Activated CD8-positive, alpha-beta T cell treated with anti-CD3 and anti-CD28 coated beads, Interleukin-2, amount 10 ng/mL, durations not matched to agents 7 days and 5 days (primary cell): ENCODE results near the gene ANKRD13D. TPM values are rescaled to one million over a fixed set of nuclear protein-coding genes. Genes with fewer than 3 reads are reported as not detected.

Source experiments
- ATAC-seq: fragments of 150-1000 bp; cut with Tn5 transposase; one replicate; pipeline ENCODE4 v1.10.0; 2021; ENCODE audit warnings: moderate library complexity
- CTCF ChIA-PET: fragments of 350-600 bp; sonication (Branson Sonifier 250); formaldehyde crosslinking; loops from one replicate; lab custom pipeline; 2021; ENCODE audit warnings: antibody characterized with exemption; lab: Charles Lee
- POLR2A ChIA-PET: fragments of 350-600 bp; sonication (Branson Sonifier 250); formaldehyde crosslinking; loops from one replicate; lab custom pipeline; 2021; ENCODE audit warnings: antibody characterized with exemption; lab: Charles Lee
- DNase-seq: peaks from one replicate; pipeline ENCODE4 v3.0.0-alpha.2; 2020
- H3K27ac Mint-ChIP-seq: one replicate; pipeline ENCODE4 v1.8.0; 2021; ENCODE audit warnings: mild to moderate bottlenecking, mixed read lengths
- H3K27me3 Mint-ChIP-seq: one replicate; pipeline ENCODE4 v1.8.0; 2021; ENCODE audit warnings: low read depth, mixed read lengths
- H3K36me3 Mint-ChIP-seq: one replicate; pipeline ENCODE4 v1.8.0; 2021; ENCODE audit warnings: low read depth, mixed read lengths
- H3K4me1 Mint-ChIP-seq: one replicate; pipeline ENCODE4 v1.8.0; 2021; ENCODE audit warnings: low read depth, mixed read lengths
- H3K4me3 Mint-ChIP-seq: one replicate; pipeline ENCODE4 v1.8.0; 2021; ENCODE audit warnings: mild to moderate bottlenecking, mixed read lengths
- H3K9me3 Mint-ChIP-seq: one replicate; pipeline ENCODE4 v1.8.0; 2022; ENCODE audit warnings: mixed read lengths; ENCODE audit not compliant: insufficient read depth
- total RNA-seq, 2 experiments: library from RNA; stranded (reverse); gene quantifications; one replicate each; pipeline ENCODE4 v1.2.3, GENCODE V29; 2021

ANKRD13D gene
- total RNA-seq, 2 experiments from 2014 or later: 179 to 189 TPM

GRCh38 chr11:67262731-67263675 is 26.1 kb upstream of the ANKRD13D start:
- Mint-ChIP-seq H3K36me3 (peaks cover 13% of the 10 kb centered on the region), H3K9me3 (no peaks in the 10 kb centered on the region), H3K4me1 (peaks cover 61% of the 10 kb centered on the region), H3K27ac (peak overlapping the region; percentile 85), H3K27me3 (no peaks in the 10 kb centered on the region), H3K4me3 (peak overlapping the region; percentile 51)
- ChIA-PET CTCF (interaction anchor here (0.6 to 4.9 kb wide), 43 partner anchors 9 to 182 kb away, joined by 3 to 116 read pairs (median 5); partner anchors contain the start of genes ANKRD13D, CLCF1, KDM2A and POLD4), POLR2A (interaction anchor here (1.2 to 3.2 kb wide), 12 partner anchors 10 to 139 kb away, joined by 3 to 27 read pairs (median 5); partner anchors contain the start of genes ANKRD13D, POLD4 and PPP1CA)
- ATAC-seq: peak; percentile 49
- peak; percentile 84 for DNase-seq

GRCh38 chr11:67264260-67264659 is 24.8 kb upstream of the ANKRD13D start:
- Mint-ChIP-seq H3K27ac (peak overlapping the region; percentile 66), H3K4me3 (peak overlapping the region; percentile 52), H3K27me3 (no peaks in the 10 kb centered on the region), H3K4me1 (peaks cover 68% of the 10 kb centered on the region), H3K9me3 (no peaks in the 10 kb centered on the region), H3K36me3 (peaks cover 26% of the 10 kb centered on the region)
- ATAC-seq: no peak
- no peak for DNase-seq
- ChIA-PET POLR2A (interaction anchor here (1.4 to 3.2 kb wide), 5 partner anchors 10 to 89 kb away, joined by 4 to 23 read pairs (median 5); partner anchors contain the start of genes ANKRD13D and POLD4), CTCF (interaction anchor here (0.7 to 4.9 kb wide), 11 partner anchors 11 to 118 kb away, joined by 3 to 116 read pairs (median 9); partner anchors contain the start of genes ANKRD13D and POLD4)

GRCh38 chr11:67264877-67265632 is 24.0 kb upstream of the ANKRD13D start:
- H3K4me3 Mint-ChIP-seq: peak overlapping the region; percentile 52
- ATAC-seq (no peak), DNase-seq (no peak)
- peaks cover 31% of the 10 kb centered on the region for H3K36me3 Mint-ChIP-seq
- peak overlapping the region; percentile 73 for H3K27ac Mint-ChIP-seq
- ChIA-PET CTCF (interaction anchor here (0.7 to 4.9 kb wide), 10 partner anchors 12 to 117 kb away, joined by 3 to 116 read pairs (median 22); partner anchors contain the start of genes ANKRD13D and POLD4), POLR2A (interaction anchor here (0.7 to 1.7 kb wide), 6 partner anchors 10 to 174 kb away, joined by 3 to 8 read pairs (median 4); partner anchors contain the start of gene POLD4)
- peaks cover 66% of the 10 kb centered on the region for H3K4me1 Mint-ChIP-seq
- no peaks in the 10 kb centered on the region for H3K27me3 Mint-ChIP-seq
- no peaks in the 10 kb centered on the region for H3K9me3 Mint-ChIP-seq

- Mint-ChIP-seq H3K4me1 (peaks cover 71% of the 10 kb centered on the region), H3K36me3 (peaks cover 39% of the 10 kb centered on the region), H3K9me3 (no peaks in the 10 kb centered on the region), H3K4me3 (peak overlapping the region; percentile 77), H3K27ac (peak overlapping the region; percentile 73), H3K27me3 (no peaks in the 10 kb centered on the region)
- POLR2A ChIA-PET: interaction anchor here (0.7 to 8.1 kb wide), 5 partner anchors 11 to 173 kb away, joined by 3 to 201 read pairs (median 8); partner anchors contain the start of gene ANKRD13D
- peak; percentile 79 for DNase-seq
- ATAC-seq: peak; percentile 46
- CTCF ChIA-PET: interaction anchor here (1.0 to 7.4 kb wide), 9 partner anchors 13 to 116 kb away, joined by 3 to 116 read pairs (median 50); partner anchors contain the start of genes ANKRD13D and POLD4
Measured at GRCh38 chr11:67265633-67266448, 23.3 kb upstream of the ANKRD13D start.

- Mint-ChIP-seq H3K36me3 (peaks cover 47% of the 10 kb centered on the region), H3K27ac (peak within 1 kb of the TSS; percentile 99), H3K27me3 (no peaks in the 10 kb centered on the region), H3K4me1 (peaks cover 74% of the 10 kb centered on the region), H3K4me3 (peak within 1 kb of the TSS; percentile 98), H3K9me3 (no peaks in the 10 kb centered on the region)
- peak; percentile 57 for DNase-seq
- ChIA-PET CTCF (interaction anchor here (0.9 to 7.4 kb wide), 10 partner anchors 10 to 143 kb away, joined by 3 to 60 read pairs (median 6); partner anchors contain the start of gene ANKRD13D), POLR2A (interaction anchor here (0.6 to 8.1 kb wide), 7 partner anchors 10 to 86 kb away, joined by 3 to 201 read pairs (median 16); partner anchors contain the start of genes ANKRD13D and POLD4)
- ATAC-seq: peak; percentile 21
Measured at GRCh38 chr11:67266449-67267187, 22.5 kb upstream of the ANKRD13D start, which contains the start of gene GRK2. Gene GRK2 (plus strand): TSS chr11:67266473. CDS start chr11:67266700, 227 bp downstream.

GRCh38 chr11:67267188-67268080 is 21.7 kb upstream of the ANKRD13D start:
- Mint-ChIP-seq H3K27ac (peak overlapping the region; percentile 99), H3K4me1 (peaks cover 75% of the 10 kb centered on the region), H3K27me3 (no peaks in the 10 kb centered on the region), H3K36me3 (peaks cover 55% of the 10 kb centered on the region), H3K4me3 (peak overlapping the region; percentile 98), H3K9me3 (no peaks in the 10 kb centered on the region)
- POLR2A ChIA-PET: interaction anchor here (0.6 to 8.1 kb wide), 13 partner anchors 9 to 144 kb away, joined by 3 to 201 read pairs (median 5); partner anchors contain the start of genes ANKRD13D and POLD4
- CTCF ChIA-PET: interaction anchor here (0.7 to 7.4 kb wide), 20 partner anchors 10 to 142 kb away, joined by 3 to 60 read pairs (median 4); partner anchors contain the start of genes ANKRD13D and PPP1CA
- peak; percentile 0 for ATAC-seq
- peak; percentile 71 for DNase-seq

GRCh38 chr11:67268081-67268961 is 20.8 kb upstream of the ANKRD13D start:
- Mint-ChIP-seq H3K36me3 (peaks cover 64% of the 10 kb centered on the region), H3K9me3 (no peaks in the 10 kb centered on the region), H3K4me3 (peak overlapping the region; percentile 98), H3K4me1 (peaks cover 75% of the 10 kb centered on the region), H3K27ac (peak overlapping the region; percentile 99), H3K27me3 (no peaks in the 10 kb centered on the region)
- DNase-seq (peak; percentile 85), ATAC-seq (peak; percentile 18)
- ChIA-PET CTCF (interaction anchor here (0.7 to 7.4 kb wide), 16 partner anchors 9 to 141 kb away, joined by 3 to 60 read pairs (median 4); partner anchors contain the start of genes ANKRD13D and PPP1CA), POLR2A (interaction anchor here (0.6 to 8.1 kb wide), 11 partner anchors 9 to 143 kb away, joined by 3 to 201 read pairs (median 6); partner anchors contain the start of genes ANKRD13D and POLD4)

GRCh38 chr11:67268962-67269268 is 20.2 kb upstream of the ANKRD13D start:
- DNase-seq: no peak
- H3K36me3 Mint-ChIP-seq: peaks cover 66% of the 10 kb centered on the region

More at GRCh38 chr11:67268962-67269268, 20.2 kb upstream of the ANKRD13D start:
- CTCF ChIA-PET: interaction anchor here (1.0 to 7.4 kb wide), 3 partner anchors 20 to 133 kb away, joined by 3 to 60 read pairs (median 9); partner anchors contain the start of genes ANKRD13D and PPP1CA
- no peaks in the 10 kb centered on the region for H3K27me3 Mint-ChIP-seq
- H3K27ac Mint-ChIP-seq: peak overlapping the region; percentile 99
- H3K4me1 Mint-ChIP-seq: peaks cover 74% of the 10 kb centered on the region
- no peaks in the 10 kb centered on the region for H3K9me3 Mint-ChIP-seq
- H3K4me3 Mint-ChIP-seq: peak overlapping the region; percentile 98
- POLR2A ChIA-PET: interaction anchor here (4.3 to 8.1 kb wide), 2 partner anchors 8 to 20 kb away, joined by 50 to 201 read pairs; partner anchors contain the start of gene ANKRD13D
- ATAC-seq: no peak
